Cortex of kidney (tissue), 1 donor: Measurements from ENCODE around the gene SLC38A10.
"Not testable (repeated sequence)": the region's sequence is repeated elsewhere in the genome, so short reads cannot be mapped to it uniquely, and the experiment has no call there.

Experiments used
- DNase-seq: peaks from one replicate; lab custom pipeline; 2025; lab: John Stamatoyannopoulos, UW

SLC38A10 gene

DNA sequence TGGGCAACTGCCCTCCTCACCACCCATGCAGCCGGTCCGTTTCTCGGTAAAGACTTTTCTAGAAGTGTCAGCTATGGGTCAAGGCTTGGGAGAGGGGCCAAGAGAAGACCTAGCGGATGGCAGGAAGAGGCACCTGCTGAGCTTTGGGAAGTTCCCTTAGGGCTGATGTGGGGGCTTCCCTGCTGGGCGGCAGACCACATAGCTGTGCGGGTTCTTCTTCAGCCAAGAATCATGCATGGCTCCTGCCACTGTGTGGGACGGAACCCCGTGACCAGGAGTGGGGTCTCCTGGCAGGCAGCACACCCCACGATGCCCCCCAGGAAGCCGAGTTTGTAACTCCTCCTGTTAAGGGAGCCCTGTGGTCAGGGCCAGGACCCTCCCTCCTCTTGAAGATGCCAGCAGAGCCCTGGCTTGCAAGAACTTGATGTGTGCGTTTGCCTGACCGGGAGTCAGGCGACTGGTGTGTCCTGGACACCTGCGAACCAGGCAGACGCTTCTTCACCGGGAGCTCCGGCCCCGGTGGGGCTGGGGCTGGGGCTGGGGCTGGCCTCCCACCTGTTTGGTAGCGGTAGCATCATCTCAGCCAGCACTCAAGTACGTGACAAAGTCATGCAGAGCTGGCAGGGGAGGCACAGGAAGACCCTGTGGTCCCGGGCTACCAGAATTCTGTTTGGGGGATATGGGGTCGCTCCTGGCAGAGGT, 17.7 kb upstream of the SLC38A10 start:
- no peak for DNase-seq

DNA sequence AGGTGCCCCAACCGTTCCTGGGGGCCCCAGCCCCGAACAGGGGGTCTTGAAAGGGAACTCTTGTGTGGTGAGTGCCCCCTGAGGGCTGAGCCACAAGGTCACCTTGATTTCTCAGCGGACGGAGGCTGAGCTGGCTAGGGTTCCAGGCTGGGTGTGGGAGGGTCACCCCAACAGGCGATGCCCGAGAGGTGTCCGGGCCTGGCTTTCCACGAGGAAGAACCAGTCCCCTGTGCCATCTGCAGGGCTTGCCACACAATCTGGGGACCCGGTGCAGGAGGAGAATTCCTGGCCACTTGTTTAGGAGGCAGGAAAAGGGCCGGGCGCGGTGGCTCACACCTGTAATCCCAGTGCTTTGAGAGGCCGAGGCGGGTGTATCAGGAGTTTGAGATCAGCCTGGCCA, 16.8 kb upstream of the SLC38A10 start:
- no peak for DNase-seq

DNA sequence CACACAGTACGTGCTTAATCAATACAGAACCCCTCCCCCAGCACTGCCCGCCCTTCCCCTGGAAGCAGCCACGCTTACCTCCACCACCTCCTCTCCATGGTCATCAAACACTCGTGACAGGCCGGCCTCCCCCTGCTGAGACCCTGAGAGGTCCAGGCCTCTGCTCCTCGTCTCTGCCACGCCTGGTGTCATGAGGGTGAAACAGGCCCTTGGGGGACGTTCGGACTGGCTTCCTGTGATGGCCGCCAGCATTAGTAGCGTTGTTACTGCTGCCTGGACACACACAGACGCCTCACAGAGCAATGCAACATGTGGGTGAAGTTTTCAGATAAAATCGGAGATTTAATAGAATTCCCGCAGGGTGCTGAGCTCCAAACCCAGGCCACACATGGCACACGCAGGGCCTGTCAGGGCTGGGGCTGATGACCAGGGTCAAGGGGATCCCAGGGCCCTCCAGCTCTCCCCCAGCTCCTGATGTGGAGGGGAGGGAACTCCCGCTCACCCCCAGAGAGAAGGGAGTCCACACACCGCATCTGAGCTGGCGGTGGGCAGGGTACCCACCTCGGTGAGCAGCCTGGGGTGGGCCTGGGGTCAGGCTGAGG, 15.9 kb upstream of the SLC38A10 start:
- no peak for DNase-seq

DNA sequence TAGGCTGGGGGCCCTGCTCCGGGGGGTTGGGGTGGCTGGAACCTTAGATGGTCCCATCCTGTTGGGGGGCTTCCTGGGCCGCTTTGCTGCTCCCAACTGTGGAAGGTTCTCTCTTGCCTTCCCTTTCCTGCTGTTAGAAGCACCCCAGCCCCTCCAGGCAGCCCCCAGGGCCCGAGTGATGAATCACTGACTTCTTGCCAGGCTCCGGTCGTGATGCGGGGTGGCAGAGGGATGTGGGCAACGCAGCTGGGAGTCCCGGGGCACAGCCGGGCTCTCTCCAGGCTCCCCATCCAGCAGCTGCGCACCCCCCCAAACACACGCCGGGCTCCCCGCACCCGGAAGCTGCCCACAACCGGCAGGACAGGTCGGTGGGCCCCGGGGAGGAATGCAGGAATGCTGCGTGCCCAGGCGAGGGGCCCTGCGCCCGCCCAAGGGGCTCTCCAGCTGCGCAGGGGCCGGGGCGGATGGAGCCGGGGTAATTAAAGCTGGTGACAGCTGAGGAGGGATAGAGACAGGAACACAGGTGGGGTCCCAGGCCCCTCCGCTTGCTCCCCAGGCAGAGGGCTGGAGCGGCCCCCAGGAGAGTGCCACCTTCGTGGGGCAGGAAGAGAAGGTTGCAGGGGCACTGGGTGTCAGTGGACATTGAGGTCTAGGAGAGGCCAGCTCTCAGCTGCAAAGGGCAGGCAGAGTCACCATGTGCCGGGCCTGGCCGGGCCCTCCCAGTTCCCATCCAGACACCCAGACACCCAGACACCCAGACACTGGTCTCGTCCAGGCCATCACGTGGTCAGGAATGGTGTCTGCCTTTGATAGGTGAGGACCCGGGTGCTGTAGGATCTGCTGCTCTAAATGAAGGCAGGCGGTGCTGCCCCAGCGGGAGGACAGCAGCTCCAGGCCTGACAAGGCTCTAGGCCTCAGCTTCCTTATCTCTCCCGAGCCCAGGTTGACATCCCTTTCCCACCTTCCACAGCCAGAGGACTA, 15.0 kb upstream of the SLC38A10 start:
- no peak for DNase-seq

DNA sequence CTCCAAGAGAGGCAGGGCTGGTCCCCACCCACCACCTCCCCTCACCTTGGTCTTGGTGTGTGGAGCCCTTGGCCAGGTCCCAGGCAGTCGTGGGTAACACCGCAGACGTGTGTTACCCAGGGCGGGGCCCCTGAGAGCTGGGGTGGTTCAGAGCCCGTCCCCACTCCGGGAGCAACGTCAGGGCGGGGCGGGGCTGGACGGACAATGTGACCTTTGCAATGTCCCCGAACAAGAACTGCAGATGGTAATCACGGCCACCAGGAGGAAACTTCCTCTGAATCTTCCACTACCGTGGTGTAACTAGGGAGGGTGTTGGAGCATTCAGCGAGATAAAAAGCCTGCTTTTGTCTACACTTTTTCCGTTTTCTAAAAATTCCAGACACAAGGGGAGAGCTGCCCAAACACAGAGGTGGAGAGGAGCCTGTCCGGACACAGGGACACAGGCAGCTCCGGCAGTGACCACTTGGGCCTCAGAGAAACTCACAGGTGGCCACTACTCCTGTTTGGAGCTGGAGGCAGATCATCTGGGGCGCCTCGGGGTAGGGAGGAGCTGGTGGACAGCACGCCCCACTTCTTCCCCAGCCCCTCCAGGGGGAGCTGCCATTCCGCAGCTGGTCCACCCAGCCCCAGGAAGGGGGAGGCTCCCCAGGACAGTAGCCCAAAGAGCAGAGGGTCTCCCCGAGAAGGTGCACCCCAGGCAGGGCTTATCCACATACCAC, 14.2 kb upstream of the SLC38A10 start:
- peak; percentile 47 for DNase-seq

DNA sequence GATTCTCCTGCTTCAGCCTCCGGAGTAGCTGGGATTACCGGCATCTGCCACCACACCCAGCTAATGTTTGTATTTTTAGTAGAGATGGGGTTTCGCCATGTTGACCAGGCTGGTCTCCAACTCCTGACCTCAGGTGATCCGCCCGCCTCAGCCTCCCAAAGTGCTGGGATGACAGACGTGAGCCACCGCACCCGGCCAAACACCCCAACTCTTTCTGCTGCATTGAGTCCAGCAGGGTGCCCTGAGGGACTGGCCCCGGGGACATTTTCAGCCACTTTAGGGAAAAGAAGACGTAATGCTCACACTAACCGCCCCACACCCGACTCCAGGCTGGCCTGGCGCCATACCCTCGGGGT, 13.7 kb upstream of the SLC38A10 start:
- not testable (repeated sequence) for DNase-seq

DNA sequence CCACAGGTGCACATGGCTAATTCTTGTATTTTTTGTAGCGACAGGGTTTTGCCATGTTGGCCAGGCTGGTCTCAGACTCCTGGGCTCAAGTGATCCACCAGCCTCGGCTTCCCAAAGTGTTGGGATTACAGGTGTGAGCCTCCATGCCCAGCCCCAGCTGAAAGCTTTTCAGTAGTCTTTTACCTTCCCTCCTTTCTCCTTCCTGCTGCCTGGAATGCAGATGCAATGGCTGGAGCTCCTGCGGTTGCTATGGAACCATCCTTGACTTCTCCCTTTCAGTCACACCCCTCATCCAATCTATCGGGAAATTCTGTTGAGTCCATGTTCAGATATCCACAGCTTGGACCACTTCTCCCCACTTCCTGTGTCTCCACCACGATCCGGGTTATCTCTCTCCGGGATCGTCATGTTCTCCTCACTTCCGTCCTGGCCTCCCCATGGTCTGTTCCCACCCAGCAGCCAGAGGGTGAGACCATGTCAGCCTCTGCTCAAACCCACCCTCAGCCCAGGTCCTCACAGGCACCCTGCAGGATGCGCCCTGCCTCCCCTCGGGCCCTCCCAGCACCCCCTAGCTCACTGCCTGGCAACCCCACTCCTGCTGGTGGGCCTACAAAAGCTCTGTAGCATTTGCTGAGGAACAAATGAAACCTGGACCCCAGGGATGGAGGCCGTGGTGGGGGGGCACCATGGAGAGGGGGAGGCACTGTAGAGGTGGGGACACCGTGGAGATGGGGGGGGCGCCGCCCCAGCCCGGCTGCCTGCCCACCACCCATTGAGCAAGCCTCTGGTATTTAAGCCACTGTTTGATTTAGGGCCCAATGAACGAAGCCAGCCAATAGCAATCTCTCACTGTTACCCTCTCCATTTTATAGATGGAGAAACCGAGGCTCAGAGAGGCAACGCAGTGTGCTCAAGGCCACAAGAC, 12.8 kb upstream of the SLC38A10 start:
- DNase-seq, result no peak

DNA sequence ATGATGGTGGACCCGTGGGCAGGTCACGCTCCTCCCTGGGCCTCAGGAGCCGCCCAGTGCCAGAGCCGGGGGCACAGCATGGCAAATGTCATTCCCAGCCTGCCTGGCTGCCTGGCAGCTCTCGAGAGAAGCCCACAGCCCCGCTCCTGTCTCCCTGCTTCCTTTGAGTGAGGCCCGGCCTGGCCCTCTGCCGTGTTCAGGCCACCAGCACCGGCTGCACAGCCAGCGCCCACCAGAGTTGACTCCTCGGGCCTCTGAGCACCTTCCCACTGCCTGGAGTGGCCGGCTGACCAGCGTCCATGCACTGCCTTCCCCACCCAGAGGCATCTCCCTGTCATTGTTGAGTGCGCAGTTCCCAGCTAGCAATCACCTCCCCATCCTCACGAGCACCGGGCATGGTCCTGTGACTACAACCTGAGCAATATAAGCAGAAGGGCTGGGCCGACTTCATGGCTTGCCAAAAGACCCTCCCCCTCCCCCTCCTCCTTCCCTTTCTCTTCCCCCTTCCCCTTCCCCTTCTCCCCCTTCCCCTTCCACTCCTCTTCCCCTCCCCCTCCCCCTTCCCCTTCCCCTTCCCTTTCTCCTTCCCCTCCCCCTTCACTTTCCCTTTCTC, 11.9 kb upstream of the SLC38A10 start:
- DNase-seq, result no peak

DNA sequence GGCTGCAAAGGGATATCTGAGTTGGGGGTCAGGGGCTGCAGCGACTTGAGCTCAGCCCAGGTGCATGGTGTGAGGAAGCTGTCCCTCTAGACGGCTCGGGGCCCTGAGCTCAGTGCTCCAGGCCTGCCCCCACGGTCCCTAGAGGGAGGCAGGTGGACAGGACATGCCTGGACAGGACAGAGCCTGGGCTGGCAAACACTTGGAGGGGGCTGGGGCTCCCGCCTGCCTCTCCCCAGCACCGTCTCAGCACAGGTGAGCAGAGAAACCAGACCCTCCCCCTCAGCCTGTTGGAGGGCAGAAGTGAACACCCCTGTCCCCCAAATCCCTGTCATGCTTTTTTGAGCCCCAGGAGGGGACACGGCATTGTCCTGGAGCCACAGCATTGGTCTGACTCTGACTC, 11.4 kb upstream of the SLC38A10 start:
- no peak for DNase-seq

DNA sequence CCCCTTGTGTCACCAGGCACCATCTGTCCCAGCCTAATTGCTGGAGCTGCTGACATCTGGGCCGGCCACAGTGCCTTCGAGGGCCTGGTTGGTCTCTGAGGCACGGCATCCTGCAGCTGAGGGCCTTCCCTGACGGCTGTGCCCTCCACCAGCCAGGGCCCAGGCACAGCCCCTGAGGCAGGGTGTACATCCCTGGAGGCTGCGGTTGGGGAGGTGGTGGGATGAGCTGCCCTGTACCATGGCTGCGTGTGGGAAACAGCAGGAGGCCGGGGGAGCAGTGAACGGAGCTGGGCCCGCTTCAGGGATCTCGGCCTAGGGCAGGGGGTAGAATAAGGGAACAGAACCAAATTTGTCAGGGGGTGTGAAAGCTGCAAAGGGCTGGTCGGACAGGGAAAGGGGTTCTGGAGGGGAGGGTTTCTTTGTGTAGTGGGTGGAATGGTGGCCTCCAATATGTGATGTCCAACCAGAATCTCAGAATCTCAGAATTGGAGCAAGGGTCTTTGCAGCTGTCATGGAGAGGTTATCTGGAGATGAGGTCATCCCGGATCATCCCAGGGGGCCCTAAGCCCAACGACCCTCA, 10.0 kb upstream of the SLC38A10 start:
- DNase-seq, result no peak

DNA sequence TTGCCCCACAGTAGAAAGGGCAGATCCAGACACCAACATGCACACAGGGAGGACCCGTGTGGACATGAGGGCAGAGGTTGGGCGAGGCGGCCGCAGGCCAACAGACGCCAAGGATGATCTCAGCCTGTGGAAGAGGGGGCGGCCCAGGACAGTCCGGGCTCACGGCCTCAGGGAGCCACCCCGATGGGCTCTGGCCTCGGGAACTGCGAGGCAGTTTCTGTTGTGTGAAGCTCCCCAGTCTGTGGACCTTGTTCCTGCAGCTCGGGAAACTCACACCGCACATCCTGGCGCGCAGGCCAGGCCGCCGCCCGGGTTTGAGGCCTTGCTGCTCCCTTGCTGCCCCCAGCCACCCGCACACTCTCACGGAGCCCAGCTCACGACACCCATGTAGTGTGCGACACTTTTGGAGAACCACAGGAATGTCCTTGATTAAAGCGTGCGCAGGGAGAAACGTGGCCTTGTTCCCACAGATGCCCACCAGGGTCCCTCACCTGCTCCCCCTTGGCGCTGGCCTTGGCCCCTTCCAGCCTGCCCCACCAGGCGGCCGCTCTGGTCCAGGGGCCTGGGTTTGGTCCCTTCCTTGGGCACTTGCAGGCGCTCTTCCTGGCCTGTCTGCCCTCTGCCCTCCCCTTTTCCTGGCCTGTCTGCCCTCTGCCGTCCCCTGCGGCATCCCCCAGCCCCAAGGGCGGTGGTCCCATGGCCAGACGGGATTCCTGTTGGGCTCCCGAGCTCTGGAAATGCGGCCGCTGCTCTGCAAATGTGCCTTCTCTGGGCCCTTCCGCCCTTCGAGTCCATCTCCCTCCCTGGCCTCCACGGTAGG, 9.3 kb upstream of the SLC38A10 start:
- DNase-seq, result no peak

DNA sequence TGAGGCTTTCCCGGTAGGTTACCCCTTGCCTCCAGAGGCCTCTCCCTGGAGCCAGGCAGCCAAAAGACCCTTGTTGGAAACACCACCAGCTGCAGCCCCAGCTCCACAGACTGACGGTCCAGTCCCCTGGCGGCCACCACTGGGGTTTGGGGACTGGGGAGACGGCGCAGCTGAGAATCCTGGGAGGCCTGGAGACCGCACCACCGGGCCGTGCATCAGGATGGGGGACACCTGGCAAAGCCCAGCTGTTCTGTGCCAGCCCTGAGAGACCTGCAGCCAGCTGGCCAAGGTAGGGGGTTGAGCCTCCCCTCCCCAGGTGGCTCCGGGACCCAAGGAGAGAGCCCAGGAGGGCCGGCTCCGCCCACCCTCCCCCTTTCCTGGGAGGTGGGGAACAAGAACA, 8.3 kb upstream of the SLC38A10 start:
- no peak for DNase-seq

DNA sequence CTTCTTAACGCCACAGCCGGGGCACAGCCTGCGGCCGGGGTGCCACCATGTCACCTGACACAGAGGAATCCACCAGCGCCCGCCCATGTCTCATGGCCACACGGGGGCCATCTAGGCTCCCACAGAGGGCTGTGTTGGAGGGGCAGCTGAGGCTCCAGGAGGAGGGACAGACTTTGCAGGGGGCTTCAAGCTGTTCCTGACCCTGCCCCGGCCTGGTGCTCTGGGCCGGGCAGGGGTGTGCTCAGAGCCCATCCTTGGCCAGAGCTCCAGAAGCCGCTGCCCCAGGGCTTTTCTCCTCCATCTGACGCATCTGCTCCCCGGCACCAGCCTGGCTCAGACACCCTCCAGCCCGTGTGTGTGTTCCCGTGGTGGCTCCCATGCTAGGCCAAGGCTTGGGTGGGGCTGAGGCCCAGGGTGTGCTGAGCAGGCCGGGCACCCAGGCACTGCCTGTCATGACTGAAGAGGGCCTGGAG, 7.8 kb upstream of the SLC38A10 start:
- DNase-seq, result no peak

DNA sequence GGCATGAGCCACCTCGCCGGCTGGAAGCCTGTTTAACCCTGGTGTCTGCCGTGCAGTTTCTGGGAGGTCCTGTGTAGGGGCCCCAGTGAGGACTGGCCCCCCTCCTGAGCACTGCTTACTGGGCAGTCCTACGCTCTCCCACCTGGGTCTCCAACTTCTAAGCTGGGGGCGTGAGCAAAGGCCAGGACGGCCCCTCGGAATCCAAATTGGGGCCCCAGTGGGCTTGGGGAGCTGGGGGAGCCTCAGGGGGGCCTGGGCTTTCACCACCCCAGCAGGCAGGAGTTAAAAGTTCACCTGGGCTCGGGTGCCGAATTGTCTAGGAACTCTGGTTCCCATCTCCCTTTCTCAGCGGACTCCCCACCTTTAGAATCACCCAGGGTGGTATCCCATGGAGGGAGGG, 7.2 kb upstream of the SLC38A10 start:
- no peak for DNase-seq

DNA sequence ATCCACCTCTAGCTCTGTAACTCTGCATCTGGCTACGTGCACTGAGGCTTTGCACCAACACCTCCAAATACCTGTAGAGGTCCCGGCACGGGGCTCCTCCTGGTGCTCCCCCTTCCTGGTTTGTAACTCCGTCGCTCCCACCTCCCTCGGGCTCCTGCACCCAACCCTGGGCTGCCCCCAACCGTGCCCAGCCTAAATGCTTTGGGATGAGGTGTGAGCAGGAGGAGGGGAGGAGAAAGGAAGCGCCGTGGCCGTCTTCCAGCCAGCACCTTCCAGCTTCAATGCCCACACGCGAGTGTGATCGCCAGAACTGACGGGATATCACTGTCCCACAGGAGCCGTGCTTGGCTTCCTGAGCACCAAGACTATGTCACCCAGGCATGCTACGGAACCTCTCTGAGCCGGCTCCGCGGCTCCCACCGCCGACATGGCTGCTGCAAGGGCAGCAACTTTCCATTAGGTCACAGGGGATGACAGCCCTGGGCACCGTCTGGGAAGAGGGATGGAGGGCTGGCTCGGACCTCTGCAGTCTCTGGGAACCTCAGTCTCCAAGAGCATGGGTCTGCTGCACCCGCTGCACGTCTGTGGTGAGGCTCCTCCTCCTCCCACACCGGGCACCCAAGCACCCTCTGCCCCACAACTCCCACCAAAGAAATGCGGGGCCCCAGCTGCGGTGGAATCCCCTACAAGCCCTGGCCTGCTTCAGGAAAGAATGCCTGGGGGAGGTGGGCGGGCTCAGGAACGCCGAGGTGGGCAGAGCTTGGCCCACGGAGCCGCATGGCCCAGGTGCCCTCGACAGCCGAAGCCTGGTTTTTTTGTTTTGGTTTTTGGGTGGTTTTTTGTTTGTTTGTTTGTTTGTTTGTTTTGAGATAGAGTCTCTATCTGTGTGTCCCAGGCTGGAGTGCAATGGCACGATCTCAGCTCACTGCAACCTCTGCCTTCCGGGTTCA, 6.4 kb upstream of the SLC38A10 start:
- no peak for DNase-seq

DNA sequence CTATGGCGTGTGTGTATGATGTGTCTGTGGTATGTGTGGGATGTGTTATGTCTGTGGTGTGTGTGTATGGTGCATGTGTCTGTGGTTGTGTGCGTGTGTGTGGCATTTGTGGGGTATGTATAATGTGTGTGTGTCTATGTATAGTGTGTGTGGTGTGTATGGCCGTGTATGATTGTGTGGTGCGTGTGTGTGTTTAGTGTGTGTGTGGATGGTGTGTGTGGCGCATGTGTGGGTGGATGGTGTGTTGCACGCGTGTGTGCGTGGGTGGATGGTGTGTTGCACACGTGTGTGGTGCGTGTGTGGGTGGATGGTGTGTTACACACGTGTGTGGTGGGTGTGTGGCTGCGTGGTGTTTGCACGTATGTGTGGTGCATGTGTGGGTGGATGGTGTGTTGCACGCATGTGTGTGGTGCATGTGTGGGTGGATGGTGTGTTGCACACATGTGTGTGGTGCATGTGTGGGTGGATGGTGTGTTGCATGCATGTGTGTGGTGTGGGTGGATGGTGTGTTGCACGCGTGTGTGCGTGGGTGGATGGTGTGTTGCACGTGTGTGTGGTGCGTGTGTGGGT, 5.6 kb upstream of the SLC38A10 start:
- DNase-seq, result no peak

DNA sequence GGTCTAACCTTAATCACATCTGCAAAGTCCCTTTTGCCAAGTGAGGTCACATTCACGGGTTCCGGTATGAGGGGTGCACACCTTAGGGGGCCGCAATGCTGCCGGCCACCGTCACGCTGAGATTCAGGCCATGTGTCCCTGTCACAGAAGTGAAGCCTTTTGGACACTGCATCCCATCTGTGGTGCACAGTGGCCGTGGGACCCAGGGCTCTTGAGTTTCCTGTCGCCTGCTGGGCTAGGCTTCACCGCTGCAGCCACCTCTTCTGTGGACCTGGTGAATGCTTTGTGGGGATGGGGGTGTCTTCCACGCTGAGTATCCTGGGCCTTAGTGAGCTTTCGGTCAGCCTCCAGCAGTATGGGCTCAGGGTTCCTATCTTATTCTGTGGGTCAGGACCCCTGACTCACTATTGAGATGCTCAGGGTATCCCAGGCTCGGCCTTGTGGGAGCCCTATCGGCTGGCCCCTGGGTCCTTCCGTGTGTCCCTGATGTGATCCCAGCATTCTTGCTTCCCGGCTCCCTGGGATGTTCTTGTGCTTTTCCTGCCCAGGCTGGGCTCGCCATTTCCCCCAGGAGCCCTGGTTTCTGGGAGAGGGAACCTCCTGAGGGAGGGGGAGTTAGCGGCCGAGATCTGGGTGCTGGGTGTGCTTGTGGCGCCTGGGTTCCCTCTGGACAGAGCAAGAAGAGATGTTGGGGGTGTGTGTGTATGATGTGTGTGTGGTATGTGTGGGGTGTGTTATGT, 4.9 kb upstream of the SLC38A10 start:
- no peak for DNase-seq
